B cell (primary cell): ENCODE measurements around the gene MGAT4B. TPM values are rescaled to one million over a fixed set of nuclear protein-coding genes. Genes with fewer than 3 reads are reported as not detected.

Source experiments
- ATAC-seq: fragments of 200-7000 bp; cut with Tn5 transposase; one replicate; pipeline ENCODE4 v1.10.0; 2021; ENCODE audit warnings: low read depth, mild to moderate bottlenecking, moderate number of reproducible peaks, moderate library complexity
- CTCF ChIA-PET: fragments of 350-600 bp; sonication (Branson Sonifier 250); formaldehyde crosslinking; loops from one replicate; lab custom pipeline; 2021; ENCODE audit warnings: antibody characterized with exemption, inconsistent platforms; lab: Charles Lee
- POLR2A ChIA-PET: fragments of 350-600 bp; sonication (Branson Sonifier 250); formaldehyde crosslinking; loops from one replicate; lab custom pipeline; 2021; ENCODE audit warnings: antibody characterized with exemption; lab: Charles Lee
- DNase-seq: peaks from one replicate; pipeline ENCODE4 v3.0.0; 2013
- H2AFZ ChIP-seq: 2 replicates; pipeline ENCODE4 v1.6.1; 2012; ENCODE audit warnings: mild to moderate bottlenecking, low read depth, low read length; ENCODE audit not compliant: insufficient read depth, poor library complexity, severe bottlenecking
- H3K27ac ChIP-seq, 2 donors: 1 replicate in 1 of 2; 2 replicates in 1 of 2; pipeline ENCODE4 v1.5.1; 2012 to 2013; ENCODE audit warnings: low read length in 2 of 2, mild to moderate bottlenecking in 2 of 2, moderate library complexity in 1 of 2
- H3K27me3 ChIP-seq, 4 experiments: fragments of 200-600 bp in 1 of 4; sonication (generic) in 1 of 4; replicated peaks in 1 of 4; 1 replicate in 2 of 4; 2 replicates in 2 of 4; pipeline versions ENCODE4 v1.6.1 to v1.7.0; 2013 to 2016; ENCODE audit warnings: low read length in 3 of 4, mild to moderate bottlenecking in 2 of 4, mixed read lengths in 1 of 4, moderate library complexity in 1 of 4; ENCODE audit not compliant: insufficient read depth in 4 of 4, control insufficient read depth in 3 of 4; ENCODE audit errors: control extremely low read depth in 1 of 4
- H3K36me3 ChIP-seq, 2 experiments: replicated peaks in 1 of 2; 1 replicate in 1 of 2; 2 replicates in 1 of 2; pipeline versions ENCODE4 v1.6.1 to v1.7.1; 2013; ENCODE audit warnings: low read length in 1 of 2; ENCODE audit not compliant: insufficient read depth in 2 of 2, control insufficient read depth in 1 of 2; ENCODE audit errors: control extremely low read depth in 1 of 2, extremely low read depth in 1 of 2
- H3K4me1 ChIP-seq, 2 donors: fragments of 200-600 bp in 1 of 2; sonication (generic) in 1 of 2; 1 replicate in 1 of 2; 2 replicates in 1 of 2; pipeline versions ENCODE4 v1.5.1 to v1.6.1; 2013 to 2017; ENCODE audit warnings: low read length in 2 of 2; ENCODE audit not compliant: control insufficient read depth in 2 of 2, insufficient read depth in 2 of 2
- H3K4me2 ChIP-seq: replicated peaks from 2 replicates; pipeline ENCODE3; 2012; ENCODE audit warnings: mild to moderate bottlenecking, low read depth, low read length; ENCODE audit not compliant: poor library complexity, severe bottlenecking
- H3K4me3 ChIP-seq, 5 experiments: fragments of 200-600 bp in 1 of 5; sonication (generic) in 1 of 5; 1 replicate in 3 of 5; 2 replicates in 2 of 5; pipeline versions ENCODE4 v1.5.1 to v1.7.0; 2011 to 2016; ENCODE audit warnings: low read length in 4 of 5, mild to moderate bottlenecking in 4 of 5, low read depth in 2 of 5, control low read depth in 1 of 5, moderate library complexity in 1 of 5; ENCODE audit not compliant: insufficient read depth in 1 of 5; ENCODE audit errors: control extremely low read depth in 1 of 5, extremely low read depth in 1 of 5
- H3K79me2 ChIP-seq: fragments of 200-600 bp; sonication (generic); one replicate; pipeline ENCODE4 v1.6.0; 2016; ENCODE audit warnings: low read length; ENCODE audit not compliant: control insufficient read depth, insufficient read depth
- H3K9ac ChIP-seq: fragments of 200-600 bp; sonication (generic); 2 replicates; pipeline ENCODE4 v1.6.1; 2017; ENCODE audit warnings: mild to moderate bottlenecking, low read length, moderate library complexity
- H3K9me3 ChIP-seq, 3 donors: one replicate each; pipeline versions ENCODE4 v1.6.1 to v1.7.1; 2013; ENCODE audit warnings: low read length in 2 of 3; ENCODE audit not compliant: control insufficient read depth in 2 of 3, insufficient read depth in 1 of 3; ENCODE audit errors: control extremely low read depth in 1 of 3
- H4K20me1 ChIP-seq: 2 replicates; pipeline ENCODE4 v1.6.0; 2012; ENCODE audit warnings: mild to moderate bottlenecking, low read length; ENCODE audit not compliant: insufficient read depth, control insufficient read depth, poor library complexity, severe bottlenecking
- H3K27ac Mint-ChIP-seq: one replicate; pipeline ENCODE4 v1.8.0; 2021; ENCODE audit warnings: mixed read lengths
- H3K27me3 Mint-ChIP-seq: one replicate; pipeline ENCODE4 v1.8.0; 2021; ENCODE audit warnings: mixed read lengths
- H3K4me1 Mint-ChIP-seq: one replicate; pipeline ENCODE4 v1.8.0; 2021; ENCODE audit warnings: mixed read lengths
- H3K4me3 Mint-ChIP-seq: one replicate; pipeline ENCODE4 v1.8.0; 2021; ENCODE audit warnings: mixed read lengths
- H3K9me3 Mint-ChIP-seq: one replicate; pipeline ENCODE4 v1.8.0; 2022; ENCODE audit warnings: mixed read lengths; ENCODE audit not compliant: insufficient read depth
- CTCF ChIP-seq: fragments of 200-600 bp; IDR thresholded peaks from one replicate; pipeline ENCODE4 v1.8.0; 2022; ENCODE audit warnings: antibody characterized with exemption, mild to moderate bottlenecking
- EZH2 ChIP-seq: IDR thresholded peaks from 2 replicates; pipeline ENCODE4 v1.6.1; 2012; ENCODE audit warnings: borderline replicate concordance, low read depth, mild to moderate bottlenecking, moderate library complexity, low read length; ENCODE audit not compliant: insufficient read depth, poor library complexity, severe bottlenecking
- WGBS: methylation state at CpG from one replicate; pipeline ENCODE4 v1.1.5; 2013; ENCODE audit warnings: missing lambda C conversion rate; ENCODE audit not compliant: insufficient coverage; 5-methylcytosine and 5-hydroxymethylcytosine counted together
- intact Hi-C: fragments of 100-400 bp; cut with micrococcal nuclease; formaldehyde crosslinking; loops from one replicate; pipeline ENCODE4 v1.10.0; 2022
- polyA plus RNA-seq: library from polyadenylated mRNA; depleted of rRNA; stranded (reverse); fragments of >200 nt; gene quantifications from 2 replicates; pipeline ENCODE4 v1.2.3, GENCODE V29; 2012
- total RNA-seq, 2 donors: library from RNA; stranded (reverse); fragments of 120-200 nt in 1 of 2; gene quantifications; 1 replicate in 1 of 2; 2 replicates in 1 of 2; pipeline versions ENCODE4 v1.2.3 to v1.2.4, GENCODE V29; 2013 to 2022

Gene MGAT4B
- total and polyA plus RNA-seq, 2 donors (not counting 1 experiment from before 2014, with no cell fraction given), result 105 to 165 TPM

DNA sequence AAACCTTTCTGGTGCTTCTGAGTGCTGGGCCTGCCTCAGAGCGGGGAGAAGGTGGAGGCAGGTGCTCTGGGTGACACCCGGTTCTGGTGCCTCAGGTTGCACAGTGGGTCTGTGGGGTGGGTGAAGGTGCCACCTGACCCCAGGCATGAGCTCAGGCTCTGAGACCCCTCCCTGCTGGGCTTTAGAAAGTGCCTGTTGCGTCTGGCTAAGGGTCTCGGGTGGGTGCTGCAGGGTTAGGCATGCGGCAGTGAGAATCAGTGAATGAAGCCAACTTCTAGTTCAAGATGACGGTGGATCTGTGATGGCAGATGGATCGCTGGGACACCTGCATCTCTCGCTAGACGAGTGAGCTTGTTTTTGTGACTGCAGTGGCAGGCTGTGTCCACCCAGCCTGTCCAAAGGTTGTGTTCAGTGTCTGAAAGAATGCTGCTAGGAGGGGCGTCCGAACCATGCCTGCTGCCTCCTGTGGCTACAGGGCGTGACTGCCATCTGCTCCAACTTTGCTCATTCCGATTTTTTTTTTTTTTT lies 19.1 kb upstream of the MGAT4B start:
- Histone ChIP-seq H3K9me3 (no peaks in the 10 kb centered on the region), H3K4me2 (no peak overlapping the region), H3K79me2 (peaks cover 65% of the 10 kb centered on the region), H3K36me3 (peaks cover 2 to 67% of the 10 kb centered on the region in 2 experiments), H2AFZ (no peak overlapping the region), H3K4me3 (no peak overlapping the region), H3K27ac (no peak overlapping the region), H3K9ac (no peak overlapping the region), H3K4me1 (peaks cover 8 to 13% of the 10 kb centered on the region in 2 donors), H4K20me1 (peaks cover 90% of the 10 kb centered on the region), H3K27me3 (no peaks in the 10 kb centered on the region)
- no peaks in the 10 kb centered on the region for H3K27me3 Mint-ChIP-seq
- TF ChIP-seq CTCF (no peak), EZH2 (no peak)
- no peaks in the 10 kb centered on the region for H3K9me3 Mint-ChIP-seq
- WGBS, result 96% methylated on average over 13 of the region's 13 CpGs
- H3K4me3 Mint-ChIP-seq, result no peak overlapping the region
- intact Hi-C loops, result no loop called here
- peak; percentile 24 for DNase-seq
- ChIA-PET CTCF (interaction anchor here (0.8 kb wide), 1 partner anchor 23 kb away, joined by 4 read pairs; no protein-coding TSS in a partner anchor), POLR2A (interaction anchor here (0.7 kb wide), 1 partner anchor 89 kb away, joined by 3 read pairs; no protein-coding TSS in a partner anchor)
- peaks cover 32% of the 10 kb centered on the region for H3K4me1 Mint-ChIP-seq
- no peak overlapping the region for H3K27ac Mint-ChIP-seq
- ATAC-seq, result no peak

DNA sequence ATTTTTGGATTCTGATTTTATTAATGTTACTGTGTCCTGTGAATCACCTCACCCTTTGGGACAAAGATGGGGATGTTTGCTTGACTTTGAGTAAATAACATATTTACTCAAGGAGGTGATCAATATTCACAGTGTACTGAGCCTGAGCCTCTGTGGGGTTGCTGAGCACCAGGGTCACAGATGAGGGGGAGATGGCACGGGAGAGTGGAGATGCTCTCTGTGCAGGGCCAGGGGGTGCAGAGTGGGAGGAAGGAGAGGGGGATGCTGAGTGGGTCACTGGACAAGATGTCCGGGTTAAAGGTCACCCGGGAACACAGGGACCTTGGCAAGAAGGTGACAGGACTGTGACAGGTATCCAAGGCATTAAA lies 18.1 kb upstream of the MGAT4B start:
- H3K4me3 Mint-ChIP-seq, result no peak overlapping the region
- DNase-seq, result no peak
- no peak overlapping the region for H3K27ac Mint-ChIP-seq
- intact Hi-C loops, result no loop called here
- Histone ChIP-seq H3K36me3 (peaks cover 2 to 61% of the 10 kb centered on the region in 2 experiments), H3K9ac (no peak overlapping the region), H3K27ac (no peak overlapping the region), H3K4me3 (no peak overlapping the region), H4K20me1 (peaks cover 90% of the 10 kb centered on the region), H2AFZ (no peak overlapping the region), H3K9me3 (no peaks in the 10 kb centered on the region), H3K4me1 (peaks cover 16 to 22% of the 10 kb centered on the region in 2 donors), H3K27me3 (no peaks in the 10 kb centered on the region), H3K4me2 (no peak overlapping the region), H3K79me2 (peaks cover 70% of the 10 kb centered on the region)
- 100% methylated on average over 1 of the region's 3 CpGs for WGBS
- H3K4me1 Mint-ChIP-seq, result peaks cover 40% of the 10 kb centered on the region
- ChIA-PET CTCF (interaction anchor here (0.8 kb wide), 1 partner anchor 22 kb away, joined by 4 read pairs; no protein-coding TSS in a partner anchor), POLR2A (no interaction called here)
- TF ChIP-seq EZH2 (no peak), CTCF (no peak)
- ATAC-seq, result no peak
- H3K9me3 Mint-ChIP-seq, result no peaks in the 10 kb centered on the region
- no peaks in the 10 kb centered on the region for H3K27me3 Mint-ChIP-seq
